Measurements from ENCODE around the gene SERINC1.

The SERINC1 gene

GRCh38 chr6:122400121-122400450 lies 71.5 kb downstream of the SERINC1 start:
- peak overlapping the region in 1 of 2 experiments; percentile 93 for H3K23ac ChIP-seq (ENCODE audit: low read length in 2 of 2)
- H3K79me1 ChIP-seq (replicated peaks; ENCODE audit: low read length, poor library complexity, severe bottlenecking) = peaks cover 3% of the 10 kb centered on the region
- peak overlapping the region; percentile 97 for H3K9ac ChIP-seq (ENCODE audit: low read length)
- H2BK120ac ChIP-seq (ENCODE audit: low read depth, low read length) = peak overlapping the region; percentile 44
- H2AK5ac ChIP-seq (ENCODE audit: low read length, severe bottlenecking) = no peak overlapping the region
- peak overlapping the region; percentile 86 for H3K4me2 ChIP-seq (ENCODE audit: low read length, poor library complexity, severe bottlenecking)
- peak overlapping the region; percentile 55 for H4K8ac ChIP-seq (ENCODE audit: low read length)
- peak overlapping the region in 1 of 2 experiments; percentile 85 for H3K14ac ChIP-seq (ENCODE audit: low read length in 2 of 2)
- no peaks in the 10 kb centered on the region for H3K4me1 ChIP-seq (ENCODE audit: control insufficient read depth, insufficient read depth, low read depth, low read length)
- peak overlapping the region; percentile 72 for H2AFZ ChIP-seq (ENCODE audit: low read depth, low read length)
- 0% methylated on average over 16 of the region's 20 CpGs for WGBS
- peak overlapping the region in 1 of 2 experiments; percentile 76 for H2BK12ac ChIP-seq (ENCODE audit: low read length in 2 of 2)
- H2BK15ac ChIP-seq (ENCODE audit: low read depth, poor library complexity, severe bottlenecking) = peak overlapping the region; percentile 2
- DNase-seq = no peak
- H4K91ac ChIP-seq (ENCODE audit: low read length) = no peak overlapping the region
- no peaks in the 10 kb centered on the region for H3K36me3 ChIP-seq (ENCODE audit: control insufficient read depth in 1 of 2, insufficient read depth in 2 of 2, low read depth in 1 of 2, low read length in 2 of 2)
- no peaks in the 10 kb centered on the region for H3K27me3 ChIP-seq (ENCODE audit: control insufficient read depth in 1 of 2, insufficient read depth in 1 of 2, low read length in 2 of 2)
- H3K18ac ChIP-seq (ENCODE audit: low read depth in 1 of 2, low read length in 2 of 2) = peak overlapping the region; percentile 85 to 92
- H3K9me3 ChIP-seq (ENCODE audit: control insufficient read depth, low read length) = no peaks in the 10 kb centered on the region
- H3K4me3 ChIP-seq (ENCODE audit: insufficient read depth in 1 of 2, low read depth in 1 of 2, low read length in 2 of 2) = peak overlapping the region; percentile 96 to 97
- H3K27ac ChIP-seq (ENCODE audit: low read length, poor library complexity, severe bottlenecking) = no peak overlapping the region
- peak overlapping the region; percentile 60 to 61 for H3K4ac ChIP-seq (ENCODE audit: low read depth in 1 of 2, low read length in 2 of 2)
- H2BK5ac ChIP-seq (ENCODE audit: low read depth, low read length, poor library complexity, severe bottlenecking) = peak overlapping the region; percentile 85

GRCh38 chr6:122399348-122400120 lies 72.1 kb downstream of the SERINC1 start, which contains the start of gene HSF2:
Gene HSF2, plus strand, starts transcription at chr6:122399652. Its CDS starts 86 bp downstream, at chr6:122399738.
- no peaks in the 10 kb centered on the region for H3K4me1 ChIP-seq (ENCODE audit: control insufficient read depth, insufficient read depth, low read depth, low read length)
- under 1% methylated on average over 79 of the region's 82 CpGs for WGBS

DNA sequence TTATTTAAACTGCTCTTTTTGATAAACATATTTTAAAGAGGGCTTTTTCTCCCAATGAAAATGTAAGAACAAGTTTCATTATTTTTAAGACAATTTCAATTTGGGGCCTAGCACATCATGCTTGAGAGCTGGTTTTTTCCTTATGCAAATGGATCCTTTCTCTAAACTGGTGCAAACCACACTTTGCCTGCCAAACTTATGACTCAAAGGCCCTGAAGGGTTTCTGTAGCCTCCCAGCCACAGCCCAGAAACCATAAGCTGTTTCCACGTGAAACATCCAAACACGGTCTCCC lies 72.6 kb downstream of the SERINC1 start:
- H3K9ac ChIP-seq (ENCODE audit: low read length) = peak overlapping the region; percentile 83
- H3K4me2 ChIP-seq (ENCODE audit: low read length, poor library complexity, severe bottlenecking) = peak overlapping the region; percentile 3
- no peaks in the 10 kb centered on the region for H3K4me1 ChIP-seq (ENCODE audit: control insufficient read depth, insufficient read depth, low read depth, low read length)
- no peak overlapping the region for H2BK12ac ChIP-seq (ENCODE audit: low read length in 2 of 2)
- no peak overlapping the region for H2BK120ac ChIP-seq (ENCODE audit: low read depth, low read length)
- H3K4me3 ChIP-seq (ENCODE audit: insufficient read depth in 1 of 2, low read depth in 1 of 2, low read length in 2 of 2) = peak overlapping the region in 1 of 2 experiments; percentile 65
- no peak overlapping the region for H3K4ac ChIP-seq (ENCODE audit: low read depth in 1 of 2, low read length in 2 of 2)
- no peak overlapping the region for H3K14ac ChIP-seq (ENCODE audit: low read length in 2 of 2)
- H4K91ac ChIP-seq (ENCODE audit: low read length) = no peak overlapping the region
- no peak overlapping the region for H2AK5ac ChIP-seq (ENCODE audit: low read length, severe bottlenecking)
- H3K18ac ChIP-seq (ENCODE audit: low read depth in 1 of 2, low read length in 2 of 2) = no peak overlapping the region
- H3K9me3 ChIP-seq (ENCODE audit: control insufficient read depth, low read length) = no peaks in the 10 kb centered on the region
- no peak overlapping the region for H2BK15ac ChIP-seq (ENCODE audit: low read depth, poor library complexity, severe bottlenecking)
- H2BK5ac ChIP-seq (ENCODE audit: low read depth, low read length, poor library complexity, severe bottlenecking) = no peak overlapping the region
- H3K27me3 ChIP-seq (ENCODE audit: control insufficient read depth in 1 of 2, insufficient read depth in 1 of 2, low read length in 2 of 2) = no peaks in the 10 kb centered on the region
- H3K79me1 ChIP-seq (replicated peaks; ENCODE audit: low read length, poor library complexity, severe bottlenecking) = peaks cover 3% of the 10 kb centered on the region
- H3K23ac ChIP-seq (ENCODE audit: low read length in 2 of 2) = no peak overlapping the region
- H4K8ac ChIP-seq (ENCODE audit: low read length) = no peak overlapping the region
- H3K36me3 ChIP-seq (ENCODE audit: control insufficient read depth in 1 of 2, insufficient read depth in 2 of 2, low read depth in 1 of 2, low read length in 2 of 2) = no peaks in the 10 kb centered on the region
- no peak for DNase-seq
- peak overlapping the region; percentile 21 for H3K27ac ChIP-seq (ENCODE audit: low read length, poor library complexity, severe bottlenecking)
- H2AFZ ChIP-seq (ENCODE audit: low read depth, low read length) = no peak overlapping the region
- WGBS = 0% methylated on average over 2 of the region's 2 CpGs

More at GRCh38 chr6:122399348-122400120, 72.1 kb downstream of the SERINC1 start, which contains the start of gene HSF2:
- Histone ChIP-seq H2BK15ac (ENCODE audit: low read depth, poor library complexity, severe bottlenecking) (peak within 1 kb of the TSS; percentile 81), H4K8ac (ENCODE audit: low read length) (peak within 1 kb of the TSS; percentile 75), H3K36me3 (ENCODE audit: control insufficient read depth in 1 of 2, insufficient read depth in 2 of 2, low read depth in 1 of 2, low read length in 2 of 2) (no peaks in the 10 kb centered on the region), H2BK120ac (ENCODE audit: low read depth, low read length) (peak within 1 kb of the TSS; percentile 44), H3K4me3 (ENCODE audit: insufficient read depth in 1 of 2, low read depth in 1 of 2, low read length in 2 of 2) (peak within 1 kb of the TSS; percentile 96 to 97), H3K4ac (ENCODE audit: low read depth in 1 of 2, low read length in 2 of 2) (peak within 1 kb of the TSS; percentile 60 to 61), H3K14ac (ENCODE audit: low read length in 2 of 2) (peak within 1 kb of the TSS in 1 of 2 experiments; percentile 85), H3K27ac (ENCODE audit: low read length, poor library complexity, severe bottlenecking) (peak within 1 kb of the TSS; percentile 83), H3K9ac (ENCODE audit: low read length) (peak within 1 kb of the TSS; percentile 97), H2AFZ (ENCODE audit: low read depth, low read length) (peak within 1 kb of the TSS; percentile 72), H3K9me3 (ENCODE audit: control insufficient read depth, low read length) (no peaks in the 10 kb centered on the region), H2BK5ac (ENCODE audit: low read depth, low read length, poor library complexity, severe bottlenecking) (peak within 1 kb of the TSS; percentile 85), H3K27me3 (ENCODE audit: control insufficient read depth in 1 of 2, insufficient read depth in 1 of 2, low read length in 2 of 2) (no peaks in the 10 kb centered on the region), H3K79me1 (replicated peaks; ENCODE audit: low read length, poor library complexity, severe bottlenecking) (peaks cover 3% of the 10 kb centered on the region), H3K18ac (ENCODE audit: low read depth in 1 of 2, low read length in 2 of 2) (peak within 1 kb of the TSS; percentile 85 to 92), H3K23ac (ENCODE audit: low read length in 2 of 2) (peak within 1 kb of the TSS; percentile 61 to 93), H3K4me2 (ENCODE audit: low read length, poor library complexity, severe bottlenecking) (peak within 1 kb of the TSS; percentile 86), H2BK12ac (ENCODE audit: low read length in 2 of 2) (peak within 1 kb of the TSS in 1 of 2 experiments; percentile 76), H4K91ac (ENCODE audit: low read length) (no peak within 1 kb of the TSS), H2AK5ac (ENCODE audit: low read length, severe bottlenecking) (no peak within 1 kb of the TSS)
- DNase-seq = peak; percentile 99

- Histone ChIP-seq H3K9ac (ENCODE audit: low read length) (no peak overlapping the region), H3K79me1 (replicated peaks; ENCODE audit: low read length, poor library complexity, severe bottlenecking) (no peaks in the 10 kb centered on the region)
These were observed 77.6 kb downstream of the SERINC1 start for GRCh38 chr6:122394016-122394415.

More at GRCh38 chr6:122394016-122394415, 77.6 kb downstream of the SERINC1 start:
- H2BK12ac ChIP-seq (ENCODE audit: low read length in 2 of 2) = no peak overlapping the region
- no peak overlapping the region for H2BK120ac ChIP-seq (ENCODE audit: low read depth, low read length)
- no peak overlapping the region for H3K27ac ChIP-seq (ENCODE audit: low read length, poor library complexity, severe bottlenecking)
- H3K9me3 ChIP-seq (ENCODE audit: control insufficient read depth, low read length) = no peaks in the 10 kb centered on the region
- H3K23ac ChIP-seq (ENCODE audit: low read length in 2 of 2) = no peak overlapping the region
- H2BK5ac ChIP-seq (ENCODE audit: low read depth, low read length, poor library complexity, severe bottlenecking) = no peak overlapping the region
- H2AK5ac ChIP-seq (ENCODE audit: low read length, severe bottlenecking) = no peak overlapping the region
- no peak overlapping the region for H4K91ac ChIP-seq (ENCODE audit: low read length)
- 86% methylated on average over 5 of the region's 5 CpGs for WGBS
- H2BK15ac ChIP-seq (ENCODE audit: low read depth, poor library complexity, severe bottlenecking) = no peak overlapping the region
- H3K4ac ChIP-seq (ENCODE audit: low read depth in 1 of 2, low read length in 2 of 2) = no peak overlapping the region
- peak; percentile 6 for DNase-seq
- no peak overlapping the region for H4K8ac ChIP-seq (ENCODE audit: low read length)
- no peak overlapping the region for H3K14ac ChIP-seq (ENCODE audit: low read length in 2 of 2)
- no peaks in the 10 kb centered on the region for H3K36me3 ChIP-seq (ENCODE audit: control insufficient read depth in 1 of 2, insufficient read depth in 2 of 2, low read depth in 1 of 2, low read length in 2 of 2)
- H2AFZ ChIP-seq (ENCODE audit: low read depth, low read length) = no peak overlapping the region
- H3K18ac ChIP-seq (ENCODE audit: low read depth in 1 of 2, low read length in 2 of 2) = no peak overlapping the region
- no peak overlapping the region for H3K4me2 ChIP-seq (ENCODE audit: low read length, poor library complexity, severe bottlenecking)
- no peak overlapping the region for H3K4me3 ChIP-seq (ENCODE audit: insufficient read depth in 1 of 2, low read depth in 1 of 2, low read length in 2 of 2)
- no peaks in the 10 kb centered on the region for H3K27me3 ChIP-seq (ENCODE audit: control insufficient read depth in 1 of 2, insufficient read depth in 1 of 2, low read length in 2 of 2)
- no peaks in the 10 kb centered on the region for H3K4me1 ChIP-seq (ENCODE audit: control insufficient read depth, insufficient read depth, low read depth, low read length)
